ENCODE data around the gene OR4S1.
"Not testable (repeated sequence)": the region's sequence is repeated elsewhere in the genome, so short reads cannot be mapped to it uniquely, and the experiment has no call there.

The OR4S1 gene

GRCh38 chr11:48305923-48306322 lies at the start of gene OR4S1:
Gene OR4S1, plus strand, starts transcription at chr11:48306223. Its CDS starts 0 bp downstream, at chr11:48306223.
- Histone ChIP-seq H3K9ac (ENCODE audit: insufficient read length, low read depth) (no peak within 1 kb of the TSS), H3K27me3 (ENCODE audit: insufficient read depth, insufficient read length) (no peaks in the 10 kb centered on the region), H3K4me3 (ENCODE audit: insufficient read length, low read depth) (no peak within 1 kb of the TSS), H3K4me1 (ENCODE audit: insufficient read depth, insufficient read length) (no peaks in the 10 kb centered on the region), H3K36me3 (ENCODE audit: insufficient read depth, insufficient read length, low read length) (no peaks in the 10 kb centered on the region), H3K9me3 (ENCODE audit: insufficient read depth, low read length) (no peaks in the 10 kb centered on the region)
- no peak for TF ChIP-seq YY1 (IDR thresholded peaks at IDR 0.05; ENCODE audit: insufficient read depth, insufficient read length)
- TF ChIP-seq ZNF274 (IDR thresholded peaks at IDR 0.05; ENCODE audit: low read depth, low read length) = no peak
- no peak for TF ChIP-seq SUZ12 (IDR thresholded peaks at IDR 0.05; ENCODE audit: extremely low read depth, insufficient read depth, insufficient read length)
- no peak for DNase-seq (ENCODE audit: low read depth, low spot score)

- H3K9ac ChIP-seq (ENCODE audit: insufficient read length, low read depth) = no peak overlapping the region
- no peaks in the 10 kb centered on the region for H3K36me3 ChIP-seq (ENCODE audit: insufficient read depth, insufficient read length, low read length)
- no peak for TF ChIP-seq YY1 (IDR thresholded peaks at IDR 0.05; ENCODE audit: insufficient read depth, insufficient read length)
- TF ChIP-seq SUZ12 (IDR thresholded peaks at IDR 0.05; ENCODE audit: extremely low read depth, insufficient read depth, insufficient read length) = no peak
- no peak for TF ChIP-seq ZNF274 (IDR thresholded peaks at IDR 0.05; ENCODE audit: low read depth, low read length)
- no peak for DNase-seq (ENCODE audit: low read depth, low spot score)
- H3K4me3 ChIP-seq (ENCODE audit: insufficient read length, low read depth) = no peak overlapping the region
- no peaks in the 10 kb centered on the region for H3K4me1 ChIP-seq (ENCODE audit: insufficient read depth, insufficient read length)
- H3K27me3 ChIP-seq (ENCODE audit: insufficient read depth, insufficient read length) = peaks cover 64% of the 10 kb centered on the region
- no peaks in the 10 kb centered on the region for H3K9me3 ChIP-seq (ENCODE audit: insufficient read depth, low read length)
These were observed 44.4 kb upstream of the OR4S1 start for GRCh38 chr11:48261600-48261999.

GRCh38 chr11:48263423-48263911 lies 42.6 kb upstream of the OR4S1 start, which contains the start of gene OR4X1:
Gene OR4X1, plus strand, starts transcription at chr11:48263861. Its CDS starts 0 bp downstream, at chr11:48263861.
- no peak within 1 kb of the TSS for H3K4me3 ChIP-seq (ENCODE audit: insufficient read length, low read depth)
- H3K4me1 ChIP-seq (ENCODE audit: insufficient read depth, insufficient read length) = no peaks in the 10 kb centered on the region
- DNase-seq (ENCODE audit: low read depth, low spot score) = no peak
- H3K36me3 ChIP-seq (ENCODE audit: insufficient read depth, insufficient read length, low read length) = no peaks in the 10 kb centered on the region
- no peak within 1 kb of the TSS for H3K9ac ChIP-seq (ENCODE audit: insufficient read length, low read depth)
- no peaks in the 10 kb centered on the region for H3K9me3 ChIP-seq (ENCODE audit: insufficient read depth, low read length)
- peaks cover 63% of the 10 kb centered on the region for H3K27me3 ChIP-seq (ENCODE audit: insufficient read depth, insufficient read length)
- TF ChIP-seq YY1 (IDR thresholded peaks at IDR 0.05; ENCODE audit: insufficient read depth, insufficient read length) = no peak
- no peak for TF ChIP-seq SUZ12 (IDR thresholded peaks at IDR 0.05; ENCODE audit: extremely low read depth, insufficient read depth, insufficient read length)
- TF ChIP-seq ZNF274 (IDR thresholded peaks at IDR 0.05; ENCODE audit: low read depth, low read length) = no peak

- Histone ChIP-seq H3K4me1 (ENCODE audit: insufficient read depth, insufficient read length) (no peaks in the 10 kb centered on the region), H3K27me3 (ENCODE audit: insufficient read depth, insufficient read length) (peaks cover 86% of the 10 kb centered on the region), H3K9me3 (ENCODE audit: insufficient read depth, low read length) (peaks cover 37% of the 10 kb centered on the region), H3K36me3 (ENCODE audit: insufficient read depth, insufficient read length, low read length) (no peaks in the 10 kb centered on the region), H3K4me3 (ENCODE audit: insufficient read length, low read depth) (no peak overlapping the region), H3K9ac (ENCODE audit: insufficient read length, low read depth) (no peak overlapping the region)
- no peak for DNase-seq (ENCODE audit: low read depth, low spot score)
- no peak for TF ChIP-seq ZNF274 (IDR thresholded peaks at IDR 0.05; ENCODE audit: low read depth, low read length)
- no peak for TF ChIP-seq SUZ12 (IDR thresholded peaks at IDR 0.05; ENCODE audit: extremely low read depth, insufficient read depth, insufficient read length)
- TF ChIP-seq YY1 (IDR thresholded peaks at IDR 0.05; ENCODE audit: insufficient read depth, insufficient read length) = no peak
These were observed 35.4 kb upstream of the OR4S1 start for GRCh38 chr11:48270621-48271020.

GRCh38 chr11:48272606-48273005 lies 33.4 kb upstream of the OR4S1 start:
- Histone ChIP-seq H3K9me3 (ENCODE audit: insufficient read depth, low read length) (peaks cover 37% of the 10 kb centered on the region), H3K9ac (ENCODE audit: insufficient read length, low read depth) (no peak overlapping the region), H3K27me3 (ENCODE audit: insufficient read depth, insufficient read length) (peaks cover 86% of the 10 kb centered on the region), H3K4me3 (ENCODE audit: insufficient read length, low read depth) (no peak overlapping the region), H3K4me1 (ENCODE audit: insufficient read depth, insufficient read length) (no peaks in the 10 kb centered on the region), H3K36me3 (ENCODE audit: insufficient read depth, insufficient read length, low read length) (no peaks in the 10 kb centered on the region)
- DNase-seq (ENCODE audit: low read depth, low spot score) = peak; percentile 87
- no peak for TF ChIP-seq SUZ12 (IDR thresholded peaks at IDR 0.05; ENCODE audit: extremely low read depth, insufficient read depth, insufficient read length)
- no peak for TF ChIP-seq ZNF274 (IDR thresholded peaks at IDR 0.05; ENCODE audit: low read depth, low read length)
- no peak for TF ChIP-seq YY1 (IDR thresholded peaks at IDR 0.05; ENCODE audit: insufficient read depth, insufficient read length)

- no peak overlapping the region for H3K4me3 ChIP-seq (ENCODE audit: insufficient read length, low read depth)
- H3K9ac ChIP-seq (ENCODE audit: insufficient read length, low read depth) = no peak overlapping the region
- no peaks in the 10 kb centered on the region for H3K36me3 ChIP-seq (ENCODE audit: insufficient read depth, insufficient read length, low read length)
- TF ChIP-seq ZNF274 (IDR thresholded peaks at IDR 0.05; ENCODE audit: low read depth, low read length) = no peak
- no peak for TF ChIP-seq SUZ12 (IDR thresholded peaks at IDR 0.05; ENCODE audit: extremely low read depth, insufficient read depth, insufficient read length)
- TF ChIP-seq YY1 (IDR thresholded peaks at IDR 0.05; ENCODE audit: insufficient read depth, insufficient read length) = no peak
- no peaks in the 10 kb centered on the region; the same call in 1 of the 2 replicates for H3K9me3 ChIP-seq (ENCODE audit: insufficient read depth, low read length)
- H3K27me3 ChIP-seq (ENCODE audit: insufficient read depth, insufficient read length) = no peaks in the 10 kb centered on the region
- H3K4me1 ChIP-seq (ENCODE audit: insufficient read depth, insufficient read length) = no peaks in the 10 kb centered on the region
- peak; percentile 52 for DNase-seq (ENCODE audit: low read depth, low spot score)
These were observed 1.9 kb downstream of the OR4S1 start for GRCh38 chr11:48307760-48308386.

GRCh38 chr11:48313590-48313989 lies 7.6 kb downstream of the OR4S1 start:
- not testable (repeated sequence) for H3K36me3 ChIP-seq (ENCODE audit: insufficient read depth, insufficient read length, low read length); H3K4me1 ChIP-seq (ENCODE audit: insufficient read depth, insufficient read length)

GRCh38 chr11:48319813-48320212 lies 13.8 kb downstream of the OR4S1 start:
- not testable (repeated sequence) for DNase-seq (ENCODE audit: low read depth, low spot score); H3K4me3 ChIP-seq (ENCODE audit: insufficient read length, low read depth); H3K27me3 ChIP-seq (ENCODE audit: insufficient read depth, insufficient read length); H3K4me1 ChIP-seq (ENCODE audit: insufficient read depth, insufficient read length); H3K9me3 ChIP-seq (ENCODE audit: insufficient read depth, low read length); H3K9ac ChIP-seq (ENCODE audit: insufficient read length, low read depth); H3K36me3 ChIP-seq (ENCODE audit: insufficient read depth, insufficient read length, low read length)

More at GRCh38 chr11:48313590-48313989, 7.6 kb downstream of the OR4S1 start:
- not testable (repeated sequence) for H3K4me3 ChIP-seq (ENCODE audit: insufficient read length, low read depth); DNase-seq (ENCODE audit: low read depth, low spot score); H3K27me3 ChIP-seq (ENCODE audit: insufficient read depth, insufficient read length); H3K9ac ChIP-seq (ENCODE audit: insufficient read length, low read depth); H3K9me3 ChIP-seq (ENCODE audit: insufficient read depth, low read length)

GRCh38 chr11:48324620-48325019 lies 18.6 kb downstream of the OR4S1 start, which contains the start of gene OR4C3:
Gene OR4C3, plus strand, starts transcription at chr11:48324920. Its CDS starts 102 bp downstream, at chr11:48325022.
- not testable (repeated sequence) for H3K4me1 ChIP-seq (ENCODE audit: insufficient read depth, insufficient read length); H3K27me3 ChIP-seq (ENCODE audit: insufficient read depth, insufficient read length); H3K9ac ChIP-seq (ENCODE audit: insufficient read length, low read depth); DNase-seq (ENCODE audit: low read depth, low spot score); H3K4me3 ChIP-seq (ENCODE audit: insufficient read length, low read depth); H3K36me3 ChIP-seq (ENCODE audit: insufficient read depth, insufficient read length, low read length); H3K9me3 ChIP-seq (ENCODE audit: insufficient read depth, low read length)

Measured in NT2/D1 (cell line).